ENCODE results near the gene MYO5C. TPM values are rescaled to one million over a fixed set of nuclear protein-coding genes. Genes with fewer than 3 reads are reported as not detected.

Gene MYO5C
- total and polyA plus RNA-seq, 2 of the 13 experiments (the other 11 are each of a cell fraction or from before 2014, with no cell fraction given) = 15.7 to 23.7 TPM

GRCh38 chr15:52278135-52278534 is 17.5 kb downstream of the MYO5C start:
- no peak overlapping the region for H3K4me3 ChIP-seq (replicated peaks in 1 of 3; ENCODE audit: insufficient read depth in 1 of 3, low read depth in 2 of 3, low read length in 3 of 3)
- no peaks in the 10 kb centered on the region for H4K20me1 ChIP-seq (ENCODE audit: insufficient read depth, low read length)
- intact Hi-C loops (cut with micrococcal nuclease; ENCODE audit: unreplicated experiment) (no loop called here), in situ Hi-C loops (cut with HindIII; ENCODE audit: extremely low pct_ligation_motif_present, low pct_unique_long_range_greater_than_20kb) (no loop called here)
- no peak overlapping the region for H3K27ac ChIP-seq (ENCODE audit: extremely low read length, insufficient read depth, low read length)
- H3K9ac ChIP-seq (ENCODE audit: insufficient read depth, low read depth, low read length) = no peak overlapping the region
- DNase-seq (ENCODE audit: low spot score) = no peak
- ATAC-seq = no peak
- ChIA-PET CTCF (ENCODE audit: low intra/inter-chr PET ratio, low total read pairs) (no interaction called here), POLR2A (interaction anchor here (1.0 kb wide), 1 partner anchor 15 kb away, joined by 3 read pairs; no protein-coding TSS in a partner anchor)
- H3K4me1 ChIP-seq (ENCODE audit: insufficient read depth, low read length) = peaks cover 34% of the 10 kb centered on the region
- H3K36me3 ChIP-seq (replicated peaks in 1 of 2; ENCODE audit: control insufficient read depth in 1 of 2, insufficient read depth in 2 of 2, low read length in 2 of 2) = peaks cover 20 to 65% of the 10 kb centered on the region in 2 experiments
- 93% methylated on average over 3 of the region's 3 CpGs for WGBS (ENCODE audit: low lambda C conversion rate)
- no peak overlapping the region for H3K4me2 ChIP-seq (ENCODE audit: low read depth, low read length)
- no peaks in the 10 kb centered on the region for H3K27me3 ChIP-seq (ENCODE audit: control insufficient read depth in 1 of 2, insufficient read depth in 2 of 2, low read length in 2 of 2)
- H2AFZ ChIP-seq (ENCODE audit: low read length) = no peak overlapping the region
- no TSS peak for BruUV-seq (replicated peaks)
- FAIRE-seq = no peak
- H3K9me3 ChIP-seq (ENCODE audit: low read length) = no peaks in the 10 kb centered on the region
- H3K79me2 ChIP-seq (ENCODE audit: insufficient read depth, low read length) = no peaks in the 10 kb centered on the region
- TF ChIP-seq, protein P1, sequence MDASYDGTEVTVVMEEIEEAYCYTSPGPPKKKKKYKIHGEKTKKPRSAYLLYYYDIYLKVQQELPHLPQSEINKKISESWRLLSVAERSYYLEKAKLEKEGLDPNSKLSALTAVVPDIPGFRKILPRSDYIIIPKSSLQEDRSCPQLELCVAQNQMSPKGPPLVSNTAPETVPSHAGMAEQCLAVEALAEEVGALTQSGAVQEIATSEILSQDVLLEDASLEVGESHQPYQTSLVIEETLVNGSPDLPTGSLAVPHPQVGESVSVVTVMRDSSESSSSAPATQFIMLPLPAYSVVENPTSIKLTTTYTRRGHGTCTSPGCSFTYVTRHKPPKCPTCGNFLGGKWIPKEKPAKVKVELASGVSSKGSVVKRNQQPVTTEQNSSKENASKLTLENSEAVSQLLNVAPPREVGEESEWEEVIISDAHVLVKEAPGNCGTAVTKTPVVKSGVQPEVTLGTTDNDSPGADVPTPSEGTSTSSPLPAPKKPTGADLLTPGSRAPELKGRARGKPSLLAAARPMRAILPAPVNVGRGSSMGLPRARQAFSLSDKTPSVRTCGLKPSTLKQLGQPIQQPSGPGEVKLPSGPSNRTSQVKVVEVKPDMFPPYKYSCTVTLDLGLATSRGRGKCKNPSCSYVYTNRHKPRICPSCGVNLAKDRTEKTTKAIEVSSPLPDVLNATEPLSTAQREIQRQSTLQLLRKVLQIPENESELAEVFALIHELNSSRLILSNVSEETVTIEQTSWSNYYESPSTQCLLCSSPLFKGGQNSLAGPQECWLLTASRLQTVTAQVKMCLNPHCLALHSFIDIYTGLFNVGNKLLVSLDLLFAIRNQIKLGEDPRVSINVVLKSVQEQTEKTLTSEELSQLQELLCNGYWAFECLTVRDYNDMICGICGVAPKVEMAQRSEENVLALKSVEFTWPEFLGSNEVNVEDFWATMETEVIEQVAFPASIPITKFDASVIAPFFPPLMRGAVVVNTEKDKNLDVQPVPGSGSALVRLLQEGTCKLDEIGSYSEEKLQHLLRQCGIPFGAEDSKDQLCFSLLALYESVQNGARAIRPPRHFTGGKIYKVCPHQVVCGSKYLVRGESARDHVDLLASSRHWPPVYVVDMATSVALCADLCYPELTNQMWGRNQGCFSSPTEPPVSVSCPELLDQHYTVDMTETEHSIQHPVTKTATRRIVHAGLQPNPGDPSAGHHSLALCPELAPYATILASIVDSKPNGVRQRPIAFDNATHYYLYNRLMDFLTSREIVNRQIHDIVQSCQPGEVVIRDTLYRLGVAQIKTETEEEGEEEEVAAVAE (CRISPR knock-in tag; IDR thresholded peaks at IDR 0.05; ENCODE audit: borderline replicate concordance) = no peak
- TF ChIP-seq, protein P2, sequence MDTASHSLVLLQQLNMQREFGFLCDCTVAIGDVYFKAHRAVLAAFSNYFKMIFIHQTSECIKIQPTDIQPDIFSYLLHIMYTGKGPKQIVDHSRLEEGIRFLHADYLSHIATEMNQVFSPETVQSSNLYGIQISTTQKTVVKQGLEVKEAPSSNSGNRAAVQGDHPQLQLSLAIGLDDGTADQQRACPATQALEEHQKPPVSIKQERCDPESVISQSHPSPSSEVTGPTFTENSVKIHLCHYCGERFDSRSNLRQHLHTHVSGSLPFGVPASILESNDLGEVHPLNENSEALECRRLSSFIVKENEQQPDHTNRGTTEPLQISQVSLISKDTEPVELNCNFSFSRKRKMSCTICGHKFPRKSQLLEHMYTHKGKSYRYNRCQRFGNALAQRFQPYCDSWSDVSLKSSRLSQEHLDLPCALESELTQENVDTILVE (CRISPR knock-in tag; IDR thresholded peaks at IDR 0.05) = no peak
- TF ChIP-seq ZNF597 (CRISPR knock-in tag; IDR thresholded peaks at IDR 0.05) = no peak
